Calu3 (cell line): ENCODE data around the gene DIAPH1. TPM values are rescaled to one million over a fixed set of nuclear protein-coding genes. Genes with fewer than 3 reads are reported as not detected.

ENCODE experiments used
- BruUV-seq: library from RNA; stranded (reverse); fragments of 400-500 nt; replicated peaks from 2 replicates; lab custom pipeline; 2021; lab: Mats Ljungman, UMichigan
- CTCF ChIA-PET: fragments of 300-600 bp; sonication (Branson Sonifier 250); formaldehyde crosslinking; loops from one replicate; lab custom pipeline; 2022; ENCODE audit warnings: antibody characterized with exemption; lab: Charles Lee
- DNase-seq: peaks from one replicate; pipeline ENCODE4 v3.0.0; 2022
- H3K27ac Mint-ChIP-seq: one replicate; pipeline ENCODE4 v1.8.0; 2022; ENCODE audit warnings: mixed read lengths; ENCODE audit not compliant: unreplicated experiment
- H3K27me3 Mint-ChIP-seq: one replicate; pipeline ENCODE4 v1.8.0; 2022; ENCODE audit warnings: mixed read lengths; ENCODE audit not compliant: unreplicated experiment
- H3K36me3 Mint-ChIP-seq: one replicate; pipeline ENCODE4 v1.8.0; 2022; ENCODE audit warnings: mild to moderate bottlenecking, moderate library complexity, mixed read lengths; ENCODE audit not compliant: insufficient read depth, unreplicated experiment
- H3K4me1 Mint-ChIP-seq: one replicate; pipeline ENCODE4 v1.8.0; 2022; ENCODE audit warnings: mild to moderate bottlenecking, low read depth, mixed read lengths; ENCODE audit not compliant: unreplicated experiment
- H3K4me3 Mint-ChIP-seq: one replicate; pipeline ENCODE4 v1.8.0; 2022; ENCODE audit warnings: mild to moderate bottlenecking, low read depth, moderate library complexity, mixed read lengths; ENCODE audit not compliant: unreplicated experiment
- H3K9me3 Mint-ChIP-seq: one replicate; pipeline ENCODE4 v1.8.0; 2022; ENCODE audit warnings: low read depth, mixed read lengths; ENCODE audit not compliant: unreplicated experiment
- CTCF ChIP-seq: fragments of 200-600 bp; IDR thresholded peaks from one replicate; pipeline ENCODE4 v1.8.0; 2022; ENCODE audit warnings: antibody characterized with exemption; ENCODE audit not compliant: unreplicated experiment
- intact Hi-C: fragments of 100-400 bp; cut with micrococcal nuclease; formaldehyde crosslinking; loops from one replicate; pipeline ENCODE4 v1.10.0; 2022; ENCODE audit not compliant: unreplicated experiment
- total RNA-seq: library from RNA; stranded (reverse); gene quantifications from 2 replicates; pipeline ENCODE4 v1.2.3, GENCODE V29; 2022

Gene DIAPH1
- total RNA-seq, 1 experiment from 2014 or later, result 219 TPM

GRCh38 chr5:141573489-141574121 lies 45.2 kb downstream of the DIAPH1 start:
- DNase-seq, result no peak
- H3K9me3 Mint-ChIP-seq, result no peaks in the 10 kb centered on the region
- TSS peak; percentile 51 for BruUV-seq
- CTCF ChIA-PET, result interaction anchor here (0.7 kb wide), 3 partner anchors 19 to 90 kb away, joined by 3 to 6 read pairs (median 5); no protein-coding TSS in a partner anchor
- H3K27me3 Mint-ChIP-seq, result no peaks in the 10 kb centered on the region
- intact Hi-C loops, result no loop called here
- H3K4me1 Mint-ChIP-seq, result no peaks in the 10 kb centered on the region
- H3K36me3 Mint-ChIP-seq, result peaks cover 32% of the 10 kb centered on the region
- no peak overlapping the region for H3K4me3 Mint-ChIP-seq
- no peak for TF ChIP-seq CTCF
- H3K27ac Mint-ChIP-seq, result no peak overlapping the region

- H3K27me3 Mint-ChIP-seq, result no peaks in the 10 kb centered on the region
- peaks cover 10% of the 10 kb centered on the region for H3K4me1 Mint-ChIP-seq
- CTCF ChIA-PET, result no interaction called here
- H3K4me3 Mint-ChIP-seq, result no peak overlapping the region
- no peak overlapping the region for H3K27ac Mint-ChIP-seq
- no TSS peak for BruUV-seq
- H3K36me3 Mint-ChIP-seq, result peaks cover 28% of the 10 kb centered on the region
- intact Hi-C loops, result no loop called here
- TF ChIP-seq CTCF, result no peak
- H3K9me3 Mint-ChIP-seq, result no peaks in the 10 kb centered on the region
- DNase-seq, result no peak
These were observed 48.1 kb downstream of the DIAPH1 start for GRCh38 chr5:141570655-141571054.

- no peak for DNase-seq
- Mint-ChIP-seq H3K27ac (no peak overlapping the region), H3K9me3 (no peaks in the 10 kb centered on the region)
These were observed 51.2 kb downstream of the DIAPH1 start for GRCh38 chr5:141567513-141568117.

More at GRCh38 chr5:141567513-141568117, 51.2 kb downstream of the DIAPH1 start:
- no TSS peak for BruUV-seq
- Mint-ChIP-seq H3K36me3 (peaks cover 20% of the 10 kb centered on the region), H3K4me1 (peaks cover 16% of the 10 kb centered on the region), H3K4me3 (no peak overlapping the region), H3K27me3 (no peaks in the 10 kb centered on the region)
- CTCF ChIA-PET, result interaction anchor here (0.6 to 1.7 kb wide), 9 partner anchors 24 to 920 kb away, joined by 3 to 10 read pairs (median 5); partner anchors contain the start of genes DIAPH1, IK, NDUFA2 and PCDHB11
- peak; percentile 88 for TF ChIP-seq CTCF
- intact Hi-C loops, result loop anchor here (10.0 kb wide), 1 partner anchor 853 kb away; no protein-coding TSS in a partner anchor
